SK-N-SH (cell line): ENCODE data around the gene CREBRF. TPM values are rescaled to one million over a fixed set of nuclear protein-coding genes. Genes with fewer than 3 reads are reported as not detected.

Experiments used
- CTCF ChIA-PET: fragments of 300-600, 350-600 bp; formaldehyde crosslinking; extraction: SDS; loops from one replicate; lab custom pipeline; 2021; lab: Yijun Ruan, JAX
- POLR2A ChIA-PET: fragments of 350-600 bp; sonication (Branson Sonifier 250); formaldehyde crosslinking; extraction: SDS; loops from one replicate; lab custom pipeline; 2020; ENCODE audit warnings: antibody characterized with exemption, inconsistent platforms; lab: Yijun Ruan, JAX
- DNase-seq: peaks from one replicate; pipeline ENCODE4 v3.0.0; 2012
- H2AFZ ChIP-seq: fragments of 200-600 bp; sonication (generic); 2 replicates; pipeline ENCODE4 v1.8.1; 2016; ENCODE audit warnings: antibody characterized with exemption, mild to moderate bottlenecking, low read depth
- H3F3A ChIP-seq: fragments of 200-600 bp; sonication (generic); replicated peaks from 2 replicates; pipeline ENCODE3; 2016; ENCODE audit warnings: antibody characterized with exemption, mild to moderate bottlenecking; ENCODE audit not compliant: insufficient read depth
- H3K27ac ChIP-seq, 2 experiments: fragments of 200-500 bp in 1 of 2; fragments of 200-600 bp in 1 of 2; sonication (Bioruptor generic) in 1 of 2; sonication (generic), shearing (Covaris generic) in 1 of 2; 2 replicates each; pipeline versions ENCODE4 v1.5.1 to v1.6.1; 2014 to 2016; ENCODE audit warnings: low read depth in 2 of 2, inconsistent platforms in 1 of 2, low read length in 1 of 2, mild to moderate bottlenecking in 1 of 2, mixed read lengths in 1 of 2
- H3K27me3 ChIP-seq: fragments of 200-600 bp; sonication (generic), shearing (Covaris generic); 2 replicates; pipeline ENCODE4 v1.6.1; 2016; ENCODE audit warnings: mixed run types; ENCODE audit not compliant: insufficient read depth
- H3K36me3 ChIP-seq, 2 experiments: fragments of 200-500 bp in 1 of 2; fragments of 200-600 bp in 1 of 2; sonication (Bioruptor generic) in 1 of 2; sonication (generic) in 1 of 2; replicated peaks in 1 of 2; 2 replicates each; pipeline versions ENCODE3 to v1.5.1; 2014 to 2016; ENCODE audit warnings: low read length in 1 of 2, mild to moderate bottlenecking in 1 of 2; ENCODE audit not compliant: insufficient read depth in 2 of 2, control insufficient read depth in 1 of 2
- H3K4me1 ChIP-seq, 2 experiments: fragments of 200-500 bp in 1 of 2; fragments of 200-600 bp in 1 of 2; sonication (Bioruptor generic) in 1 of 2; sonication (generic), shearing (Covaris generic) in 1 of 2; 2 replicates each; pipeline versions ENCODE4 v1.5.1 to v1.6.1; 2014 to 2016; ENCODE audit warnings: low read depth in 1 of 2, low read length in 1 of 2, mixed run types in 1 of 2; ENCODE audit not compliant: insufficient read depth in 2 of 2, control insufficient read depth in 1 of 2
- H3K4me2 ChIP-seq: fragments of 200-600 bp; sonication (generic), shearing (Covaris generic); 2 replicates; pipeline ENCODE4 v1.6.1; 2017; ENCODE audit warnings: mixed run types
- H3K4me3 ChIP-seq, 2 experiments: fragments of 200-500 bp in 1 of 2; fragments of 200-600 bp in 1 of 2; sonication (Bioruptor generic) in 1 of 2; sonication (generic), shearing (Covaris generic) in 1 of 2; 2 replicates each; pipeline versions ENCODE4 v1.5.1 to v1.8.1; 2014 to 2016; ENCODE audit warnings: low read depth in 2 of 2, inconsistent platforms in 1 of 2, low read length in 1 of 2, mild to moderate bottlenecking in 1 of 2, mixed read lengths in 1 of 2, moderate library complexity in 1 of 2
- H3K79me2 ChIP-seq: fragments of 200-600 bp; sonication (generic); 2 replicates; pipeline ENCODE4 v1.8.1; 2017; ENCODE audit warnings: mild to moderate bottlenecking; ENCODE audit not compliant: insufficient read depth
- H3K9ac ChIP-seq: fragments of 200-600 bp; sonication (generic); 2 replicates; pipeline ENCODE4 v1.6.1; 2017; ENCODE audit warnings: mixed run types
- H3K9me2 ChIP-seq: fragments of 200-600 bp; sonication (generic); 2 replicates; pipeline ENCODE4 v1.6.1; 2017; ENCODE audit warnings: mixed run types
- H3K9me3 ChIP-seq: fragments of 200-600 bp; sonication (generic); 2 replicates; pipeline ENCODE4 v1.6.1; 2017; ENCODE audit warnings: mixed run types, mild to moderate bottlenecking, moderate library complexity
- H4K20me1 ChIP-seq: fragments of 200-600 bp; sonication (generic); 2 replicates; pipeline ENCODE4 v1.6.1; 2017; ENCODE audit warnings: mild to moderate bottlenecking, mixed run types; ENCODE audit not compliant: insufficient read depth
- CHD2 ChIP-seq: fragments of 150-350 bp; IDR thresholded peaks from 2 replicates; pipeline ENCODE4 v1.6.1; 2018; ENCODE audit warnings: low read length; ENCODE audit not compliant: partially characterized antibody
- CTCF ChIP-seq: fragments of 200-600 bp; sonication (generic); IDR thresholded peaks from 2 replicates; pipeline ENCODE4 v1.6.1; 2017; ENCODE audit warnings: antibody characterized with exemption, mild to moderate bottlenecking, moderate library complexity
- ELF1 ChIP-seq: IDR thresholded peaks from 2 replicates; pipeline ENCODE4 v1.4.0; 2012
- FOXM1 ChIP-seq: IDR thresholded peaks from 2 replicates; pipeline ENCODE4 v1.4.0; 2012; ENCODE audit warnings: low read depth, mild to moderate bottlenecking
- GABPA ChIP-seq: IDR thresholded peaks from 2 replicates; pipeline ENCODE4 v1.4.0; 2012; ENCODE audit warnings: low read depth, mild to moderate bottlenecking
- GATA2 ChIP-seq: sonication (generic); formaldehyde crosslinking; IDR thresholded peaks from 2 replicates; pipeline ENCODE4 v1.5.0; 2020; ENCODE audit warnings: mild to moderate bottlenecking, missing genetic modification reagents
- MXI1 ChIP-seq: IDR thresholded peaks from 2 replicates; pipeline ENCODE4 v1.6.1; 2012; ENCODE audit warnings: mild to moderate bottlenecking, low read depth, low read length, improper control_type of control experiment
- NFIC ChIP-seq: IDR thresholded peaks from 2 replicates; pipeline ENCODE4 v1.4.0; 2012; ENCODE audit warnings: borderline replicate concordance
- PBX3 ChIP-seq: IDR thresholded peaks from 2 replicates; pipeline ENCODE4; 2012
- POLR2AphosphoS5 ChIP-seq: IDR thresholded peaks from 2 replicates; pipeline ENCODE4 v1.6.1; 2012; ENCODE audit warnings: low read depth, low read length
- RCOR1 ChIP-seq: fragments of 150-350 bp; IDR thresholded peaks from 2 replicates; pipeline ENCODE4 v1.6.1; 2017; ENCODE audit warnings: antibody characterized with exemption, low read length
- RFX5 ChIP-seq: IDR thresholded peaks from 2 replicates; pipeline ENCODE4 v1.6.1; 2012; ENCODE audit warnings: mild to moderate bottlenecking, improper control_type of control experiment, low read length
- RXRA ChIP-seq: IDR thresholded peaks from 2 replicates; pipeline ENCODE4 v1.4.0; 2012; ENCODE audit warnings: low read depth, mild to moderate bottlenecking, borderline replicate concordance
- TAF1 ChIP-seq: IDR thresholded peaks from 2 replicates; pipeline ENCODE4 v1.6.1; 2012; ENCODE audit warnings: low read depth, mild to moderate bottlenecking, low read length, moderate library complexity, borderline replicate concordance
- TCF12 ChIP-seq: IDR thresholded peaks from 2 replicates; pipeline ENCODE4 v1.4.0; 2012
- TEAD4 ChIP-seq: IDR thresholded peaks from 2 replicates; pipeline ENCODE4 v1.4.0; 2012; ENCODE audit warnings: mild to moderate bottlenecking, borderline replicate concordance; ENCODE audit not compliant: insufficient read depth
- USF2 ChIP-seq: fragments of 150-350 bp; IDR thresholded peaks from 2 replicates; pipeline ENCODE4 v1.6.1; 2017; ENCODE audit warnings: antibody characterized with exemption, low read length, low read depth, borderline replicate concordance
- YY1 ChIP-seq: IDR thresholded peaks from 2 replicates; pipeline ENCODE4 v1.4.0; 2012; ENCODE audit warnings: low read depth, mild to moderate bottlenecking
- ZBTB33 ChIP-seq: IDR thresholded peaks from 2 replicates; pipeline ENCODE4 v1.4.0; 2012; ENCODE audit warnings: low read depth, borderline replicate concordance
- WGBS: methylation state at CpG from one replicate; pipeline ENCODE4 v1.1.6; 2017; ENCODE audit warnings: low lambda C conversion rate; 5-methylcytosine and 5-hydroxymethylcytosine counted together
- polyA plus RNA-seq, 3 experiments: library from polyadenylated mRNA; depleted of rRNA; stranded (reverse); fragments of >200 nt; gene quantifications; 2 replicates each; pipeline ENCODE4 v1.2.3, GENCODE V29; 2012

The CREBRF gene
- polyA plus RNA-seq, 1 of the 3 experiments (the other 2 are of a cell fraction), result 2.4 TPM

- H3K36me3 ChIP-seq, result peaks cover 9 to 20% of the 10 kb centered on the region in 2 experiments
- peaks cover 0 to 2% of the 10 kb centered on the region in 2 experiments; a peak in 1 of 4 replicates for H3K4me1 ChIP-seq
- no peak overlapping the region for H2AFZ ChIP-seq
- no peaks in the 10 kb centered on the region for H3K27me3 ChIP-seq
- H3F3A ChIP-seq, result peaks cover 3% of the 10 kb centered on the region
- no peaks in the 10 kb centered on the region for H3K9me2 ChIP-seq
- H3K9ac ChIP-seq, result no peak overlapping the region
- no peak overlapping the region for H3K4me3 ChIP-seq
- CTCF ChIA-PET, result interaction anchor here (0.7 to 1.5 kb wide), 8 partner anchors 9 to 172 kb away, joined by 3 to 7 read pairs (median 3); no protein-coding TSS in a partner anchor
- TF ChIP-seq RCOR1 (no peak), GATA2 (CRISPR knock-in tag) (no peak), TEAD4 (no peak), TAF1 (no peak), CTCF (no peak), ZBTB33 (no peak)
- TF ChIP-seq, all 33 proteins: peak for 0
- WGBS, result 83% methylated on average over 1 of the region's 2 CpGs
- H4K20me1 ChIP-seq, result no peaks in the 10 kb centered on the region
- no peak overlapping the region for H3K27ac ChIP-seq
- no peak for DNase-seq
- POLR2A ChIA-PET, result no interaction called here
- no peak overlapping the region for H3K4me2 ChIP-seq
- no peaks in the 10 kb centered on the region for H3K79me2 ChIP-seq
- H3K9me3 ChIP-seq, result no peaks in the 10 kb centered on the region
Observed at GRCh38 chr5:173165177-173166016, 109.2 kb downstream of the CREBRF start.

- Histone ChIP-seq H3K36me3 (no peaks in the 10 kb centered on the region), H3K9me2 (no peaks in the 10 kb centered on the region), H3K9ac (no peak overlapping the region), H3K4me2 (no peak overlapping the region), H3K27ac (no peak overlapping the region), H4K20me1 (no peaks in the 10 kb centered on the region), H3F3A (no peaks in the 10 kb centered on the region), H3K9me3 (no peaks in the 10 kb centered on the region), H3K4me1 (no peaks in the 10 kb centered on the region), H2AFZ (no peak overlapping the region), H3K27me3 (no peaks in the 10 kb centered on the region; the same call in 1 of the 2 replicates), H3K79me2 (no peaks in the 10 kb centered on the region), H3K4me3 (no peak overlapping the region)
- no peak for DNase-seq
- WGBS, result 83% methylated on average over 8 of the region's 8 CpGs
- POLR2A ChIA-PET, result no interaction called here
- CTCF ChIA-PET, result no interaction called here
- TF ChIP-seq ELF1, result no peak
- no peak for TF ChIP-seq NFIC
- TF ChIP-seq RXRA, result no peak
- no peak for TF ChIP-seq CTCF
- TF ChIP-seq GATA2 (CRISPR knock-in tag), result no peak
- TF ChIP-seq RFX5, result no peak
- TF ChIP-seq POLR2AphosphoS5, result no peak
- TF ChIP-seq CHD2, result no peak
- no peak for TF ChIP-seq PBX3
- no peak for TF ChIP-seq YY1
- TF ChIP-seq MXI1, result no peak
- TF ChIP-seq USF2, result no peak
- no peak for TF ChIP-seq RCOR1
- no peak for TF ChIP-seq TCF12
- TF ChIP-seq GABPA, result no peak
- no peak for TF ChIP-seq FOXM1
Observed at GRCh38 chr5:173172166-173172565, 116.0 kb downstream of the CREBRF start.
